GDM1 (cell line): ENCODE results near the gene PDLIM4.

ENCODE experiments used
- DNase-seq: peaks from one replicate; lab custom pipeline; 2025; lab: John Stamatoyannopoulos, UW

The PDLIM4 gene

DNA sequence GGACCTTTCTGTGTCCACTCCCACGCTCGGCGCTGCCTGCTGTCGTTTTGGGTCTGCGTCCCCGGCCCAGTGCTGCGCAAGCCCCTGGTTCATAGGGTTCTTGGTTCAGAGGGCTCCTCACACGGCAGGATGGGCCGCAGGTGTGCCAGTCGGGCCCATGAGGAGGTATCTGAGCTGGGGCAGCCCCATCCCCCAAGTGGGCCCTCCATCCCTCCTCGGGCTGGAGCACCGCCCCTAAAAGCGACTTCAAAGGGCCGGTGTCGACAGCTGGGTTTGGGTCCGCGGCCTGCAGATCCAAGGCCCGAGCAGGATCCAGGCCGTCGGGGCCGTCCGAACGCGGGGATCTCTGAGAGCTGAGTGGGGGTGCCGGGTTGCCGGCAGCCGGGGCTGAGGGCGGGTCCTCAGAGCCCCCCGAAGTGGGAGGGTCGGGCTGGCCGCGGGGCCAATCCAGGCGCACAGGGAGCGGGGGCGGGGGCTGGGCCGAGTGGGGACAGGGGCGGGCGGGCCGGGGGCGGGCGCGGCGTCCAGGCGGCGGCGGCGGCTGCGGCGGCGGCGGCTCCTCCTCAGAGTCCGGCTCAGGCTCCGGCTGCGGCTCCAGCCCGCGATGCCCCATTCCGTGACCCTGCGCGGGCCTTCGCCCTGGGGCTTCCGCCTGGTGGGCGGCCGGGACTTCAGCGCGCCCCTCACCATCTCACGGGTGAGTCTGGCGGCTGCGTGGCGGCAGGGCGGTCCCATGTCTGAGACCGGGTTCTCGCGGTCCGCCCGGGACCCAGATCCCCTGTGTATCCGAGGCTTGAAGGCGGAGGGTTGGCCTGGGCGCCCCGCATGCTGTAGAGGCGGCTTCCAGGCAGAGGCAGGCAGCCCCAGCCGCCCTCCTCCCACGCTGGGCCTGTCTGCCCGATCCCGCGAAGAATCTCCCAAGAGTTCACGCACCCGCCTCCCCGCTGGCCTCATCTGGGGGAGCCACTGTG lies at the start of gene PDLIM4:
Gene PDLIM4 (plus strand): TSS at position 566 of the 971 bp plus-strand sequence. CDS start 39 bp downstream, at position 605.
- DNase-seq = no peak

- no peak for DNase-seq
These were observed 49.7 kb upstream of the PDLIM4 start for GRCh38 chr5:132207778-132208177.

DNA sequence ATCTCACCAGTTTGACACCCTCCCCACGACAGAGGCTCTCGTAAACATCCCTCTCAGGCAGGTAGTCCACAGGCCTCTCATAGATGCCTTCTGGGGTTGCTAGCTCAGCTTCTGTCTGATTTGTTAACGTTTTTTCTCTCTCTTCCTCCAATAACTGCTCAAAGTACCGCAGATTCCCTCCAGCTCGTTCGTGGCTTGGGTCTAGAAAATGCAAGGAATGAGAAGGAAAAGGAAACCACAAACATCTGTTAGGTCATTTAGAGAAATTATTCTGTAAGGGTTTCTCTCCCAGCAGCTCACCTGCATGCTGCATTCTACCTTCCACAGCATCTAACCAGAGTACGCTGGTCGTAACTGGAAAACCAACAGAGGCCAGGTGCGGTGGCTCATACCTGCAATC lies 48.4 kb upstream of the PDLIM4 start:
- DNase-seq = no peak

DNA sequence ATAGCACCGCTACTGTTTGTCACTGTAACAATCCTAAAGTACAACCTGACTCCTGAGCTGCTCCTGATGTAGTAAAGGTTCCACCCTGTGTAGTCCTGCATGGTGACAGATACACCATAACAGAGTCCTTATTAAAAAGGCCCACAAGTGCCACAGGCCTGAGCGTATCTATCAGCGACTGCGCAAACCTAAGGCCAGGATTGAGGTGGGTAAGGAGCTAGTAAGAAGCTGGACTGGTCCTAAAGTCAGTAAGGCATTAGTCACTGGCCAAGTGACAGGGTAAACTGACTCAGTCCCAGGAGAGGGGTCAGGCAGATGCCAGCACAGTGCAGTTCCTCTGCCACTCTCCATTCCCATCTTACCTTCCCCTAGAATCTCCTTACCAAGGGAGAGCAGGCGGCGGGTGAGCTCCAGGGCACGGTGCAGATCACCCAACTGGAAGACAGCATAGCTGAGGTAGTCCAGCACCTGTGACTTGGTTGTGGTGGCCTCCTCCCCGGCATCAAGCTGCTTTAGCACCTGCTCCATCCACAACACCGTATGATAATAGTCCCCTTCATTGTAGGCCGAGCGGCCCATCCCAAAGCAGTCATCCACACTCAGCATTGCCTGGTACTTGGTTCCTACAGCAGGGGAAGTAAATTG lies 47.5 kb upstream of the PDLIM4 start:
- DNase-seq = no peak

- DNase-seq = no peak
These were observed 46.6 kb upstream of the PDLIM4 start for GRCh38 chr5:132210944-132211343.

- DNase-seq = no peak
These were observed 45.7 kb upstream of the PDLIM4 start for GRCh38 chr5:132211787-132212186.

DNA sequence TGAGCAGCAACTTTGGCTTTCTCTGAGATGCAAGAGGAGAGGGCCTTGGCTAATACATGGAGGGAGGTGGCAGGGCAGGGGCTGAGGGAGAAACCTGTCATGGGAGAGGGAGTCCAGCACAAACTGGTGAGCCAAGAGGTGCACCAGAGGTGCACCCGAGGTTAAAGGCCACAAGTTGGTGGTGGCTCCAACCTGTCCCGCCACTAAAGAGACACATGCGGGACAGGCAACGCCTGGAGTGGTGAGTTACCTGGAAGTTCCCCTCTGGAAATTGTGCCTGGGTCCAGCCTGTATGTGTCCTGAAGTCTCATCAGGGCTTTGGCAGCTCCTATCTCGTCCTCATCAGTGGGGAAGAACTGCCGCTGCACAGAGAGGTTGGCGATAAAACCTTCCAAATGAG lies 43.8 kb upstream of the PDLIM4 start:
- no peak for DNase-seq

- no peak for DNase-seq
These were observed 43.0 kb upstream of the PDLIM4 start for GRCh38 chr5:132214491-132214890.

DNA sequence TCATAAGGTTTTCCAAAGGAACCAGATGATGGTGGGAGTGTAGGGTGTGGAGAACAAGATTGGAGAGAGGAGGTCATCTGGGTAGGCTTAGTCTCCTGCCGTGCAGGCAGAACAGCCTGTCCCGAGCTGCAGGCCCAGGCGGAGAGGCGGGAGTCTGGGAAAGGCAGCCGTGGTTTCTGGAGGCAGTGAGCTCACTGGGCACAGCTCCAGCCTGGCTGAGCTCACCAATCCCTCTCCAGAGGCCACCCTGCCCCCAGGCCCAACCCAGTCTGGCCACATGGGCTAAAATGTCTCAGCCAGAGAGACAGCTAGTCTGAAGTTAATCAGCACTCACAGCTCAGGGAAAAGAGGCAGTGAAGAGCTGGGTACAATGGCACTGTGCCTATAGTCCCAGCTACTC lies 42.2 kb upstream of the PDLIM4 start:
- DNase-seq = no peak

- DNase-seq = no peak
These were observed 39.2 kb upstream of the PDLIM4 start for GRCh38 chr5:132218321-132218720.

DNA sequence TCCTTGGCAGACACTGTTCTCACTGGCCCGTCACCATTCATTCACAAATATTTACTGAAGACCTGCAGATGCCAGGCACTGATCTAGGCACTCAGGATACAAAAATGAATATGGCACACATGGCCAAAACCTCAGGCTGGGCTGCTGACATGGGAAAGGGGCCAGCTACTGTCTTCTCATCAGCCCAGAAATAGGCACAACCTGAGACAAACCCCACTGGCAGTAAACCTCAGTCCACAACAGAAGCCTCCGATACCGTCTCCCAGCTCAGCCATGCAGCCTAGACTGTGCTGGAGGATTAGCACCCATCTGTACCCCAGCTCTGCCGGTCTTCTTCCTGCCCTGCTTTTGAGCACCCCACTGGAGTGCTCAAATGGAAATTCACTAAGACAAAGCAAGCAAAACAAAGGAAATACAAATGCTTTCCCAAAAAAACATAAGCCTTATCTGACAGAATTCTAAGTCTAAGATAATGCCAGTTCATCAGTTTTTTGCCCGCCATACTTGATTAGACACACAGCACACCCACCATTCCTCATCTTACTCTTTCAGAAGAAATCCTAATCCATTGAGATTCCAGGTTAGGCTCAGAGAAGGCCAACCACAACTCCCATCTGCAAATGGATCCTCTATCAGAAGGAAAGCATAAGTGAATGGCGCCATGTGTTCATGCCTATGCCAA lies 38.1 kb upstream of the PDLIM4 start:
- DNase-seq = no peak

DNA sequence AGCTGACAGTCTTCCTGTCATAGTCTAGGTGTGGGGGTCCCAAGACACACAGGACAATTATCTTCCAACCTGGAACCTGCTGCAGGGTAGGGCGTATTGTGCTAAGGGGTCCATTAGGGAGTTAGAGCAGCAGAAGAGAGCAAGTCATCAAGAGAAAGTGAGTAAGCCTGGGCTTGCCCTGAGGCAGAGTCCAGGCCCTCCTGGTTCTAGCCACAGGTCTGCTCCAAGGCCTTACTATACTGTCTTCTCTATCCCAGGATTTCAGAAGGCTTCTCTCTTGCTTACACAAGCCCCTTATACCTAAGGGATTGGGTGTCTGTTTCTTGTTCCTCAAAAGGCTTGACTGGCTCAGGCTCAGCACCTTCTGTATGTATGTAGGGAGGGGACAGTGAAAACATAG lies 37.5 kb upstream of the PDLIM4 start:
- no peak for DNase-seq

GRCh38 chr5:132220491-132220890 lies 37.0 kb upstream of the PDLIM4 start:
- DNase-seq = no peak

GRCh38 chr5:132221781-132222648 lies 35.5 kb upstream of the PDLIM4 start:
- no peak for DNase-seq

DNA sequence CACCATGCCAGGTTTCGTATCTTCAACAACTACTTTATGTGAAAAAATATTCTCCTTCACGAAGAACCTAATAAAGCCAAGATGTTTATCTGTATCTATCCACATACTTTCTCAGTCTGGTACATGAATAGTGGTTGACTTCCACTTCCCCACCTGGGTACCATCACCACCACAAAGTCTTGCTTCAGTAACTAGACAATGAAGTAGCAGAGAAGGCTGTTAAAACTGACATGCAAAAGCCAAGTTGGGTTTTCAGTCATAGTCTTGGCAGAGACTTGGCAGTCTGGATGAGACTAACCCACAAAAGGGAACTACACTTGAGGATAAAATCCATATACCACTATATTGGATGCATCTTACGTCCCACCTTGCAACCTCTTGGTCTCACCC lies 34.9 kb upstream of the PDLIM4 start:
- no peak for DNase-seq

GRCh38 chr5:132223861-132224260 lies 33.6 kb upstream of the PDLIM4 start:
- DNase-seq = no peak

DNA sequence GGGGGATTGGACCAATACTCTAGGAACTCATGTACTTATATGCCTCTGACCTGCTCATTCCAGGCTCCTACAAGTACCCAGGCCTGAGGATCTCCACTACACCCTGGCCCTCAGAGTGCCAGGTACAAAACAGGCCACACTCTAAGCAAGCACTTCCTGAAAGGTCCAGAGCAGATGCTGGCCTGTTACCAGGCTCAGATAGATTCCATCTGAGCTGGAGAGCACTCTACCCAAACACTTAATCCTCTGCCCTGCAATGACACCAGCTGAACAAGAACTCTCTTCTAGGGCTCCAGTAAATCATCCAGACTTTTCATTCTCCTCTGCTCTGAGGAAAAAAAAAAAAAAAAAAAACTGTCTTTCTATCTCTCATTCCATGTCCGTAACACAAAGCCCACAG lies 32.8 kb upstream of the PDLIM4 start:
- DNase-seq = no peak

GRCh38 chr5:132225165-132226032 lies 32.1 kb upstream of the PDLIM4 start:
- no peak for DNase-seq

GRCh38 chr5:132226516-132227234 lies 30.8 kb upstream of the PDLIM4 start:
- no peak for DNase-seq

GRCh38 chr5:132227235-132227484 lies 30.3 kb upstream of the PDLIM4 start:
- no peak for DNase-seq
